ENCODE measurements around the gene HILPDA.
"Not testable (repeated sequence)": the region's sequence is repeated elsewhere in the genome, so short reads cannot be mapped to it uniquely, and the experiment has no call there.

HILPDA gene

DNA sequence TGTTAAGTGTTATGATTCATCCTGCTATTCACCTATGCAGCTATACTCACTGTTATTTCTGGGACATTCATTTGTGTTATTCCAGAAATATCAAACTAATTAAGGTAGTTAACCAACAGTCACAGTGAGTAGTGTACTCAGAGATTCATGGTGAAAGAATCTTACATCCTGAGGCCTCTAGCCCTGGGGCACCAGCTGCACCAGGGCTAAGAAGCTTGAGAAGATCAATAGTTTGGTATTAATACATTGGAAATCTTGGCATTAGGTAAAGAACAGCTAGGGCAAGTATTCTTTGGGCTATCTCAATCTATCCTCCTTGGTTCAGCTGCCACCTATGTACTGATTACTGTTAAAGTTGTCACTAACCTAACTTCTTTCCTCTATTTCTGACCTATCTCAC, 11.2 kb downstream of the HILPDA start:
- not testable (repeated sequence) for DNase-seq

DNA sequence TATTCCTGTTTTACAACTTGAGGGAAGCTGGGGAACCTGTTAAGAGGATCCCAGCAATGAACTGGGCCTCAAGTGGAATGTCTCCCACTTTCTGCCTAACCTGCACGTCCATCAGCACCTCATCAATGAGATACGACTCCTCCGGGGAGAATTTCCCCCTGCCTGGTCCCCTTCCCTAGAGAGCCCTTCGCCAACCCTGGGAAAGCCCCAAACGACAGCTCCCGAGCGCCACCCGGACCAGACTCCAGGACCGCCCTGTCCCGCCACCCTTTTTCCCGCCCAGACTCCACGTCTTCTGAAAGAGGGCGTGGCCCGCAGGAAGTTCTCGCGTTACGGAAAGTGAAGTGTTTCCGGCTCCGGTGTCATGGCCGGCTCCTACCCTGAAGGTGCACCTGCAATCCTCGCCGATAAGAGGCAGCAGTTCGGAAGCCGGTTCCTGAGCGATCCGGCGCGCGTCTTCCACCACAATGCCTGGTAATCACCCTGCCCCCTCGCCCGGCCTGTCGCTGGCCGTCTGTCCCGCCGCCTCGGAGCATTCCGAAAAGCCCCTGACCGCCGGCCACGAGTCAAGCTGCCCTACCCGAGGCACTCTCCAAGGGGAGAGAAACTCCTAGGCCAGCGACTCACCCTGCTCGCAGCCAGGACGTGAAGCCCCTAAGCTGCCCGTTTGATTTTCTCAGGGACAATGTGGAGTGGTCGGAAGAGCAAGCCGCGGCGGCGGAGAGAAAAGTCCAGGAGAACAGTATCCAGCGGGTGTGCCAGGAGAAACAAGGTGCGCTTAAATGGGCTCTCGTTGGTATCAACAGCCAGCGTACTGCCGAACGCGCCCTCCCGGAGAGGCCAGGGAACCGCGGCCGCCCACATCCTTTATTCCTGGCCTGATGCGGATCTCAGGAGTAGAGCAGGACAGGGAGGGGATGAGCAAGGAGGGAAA, 21.0 kb downstream of the HILPDA start, which contains the start of gene METTL2B:
Gene METTL2B (plus strand): TSS at position 347 of the 934 bp plus-strand sequence. CDS start 18 bp downstream, at position 365.
- DNase-seq: peak; percentile 95

- DNase-seq: not testable (repeated sequence)
Observed at GRCh38 chr7:128477336-128477690, 21.6 kb downstream of the HILPDA start.

GRCh38 chr7:128479082-128479481, 23.4 kb downstream of the HILPDA start:
- DNase-seq: not testable (repeated sequence)

- DNase-seq: not testable (repeated sequence)
Observed at GRCh38 chr7:128488134-128488533, 32.5 kb downstream of the HILPDA start.

DNA sequence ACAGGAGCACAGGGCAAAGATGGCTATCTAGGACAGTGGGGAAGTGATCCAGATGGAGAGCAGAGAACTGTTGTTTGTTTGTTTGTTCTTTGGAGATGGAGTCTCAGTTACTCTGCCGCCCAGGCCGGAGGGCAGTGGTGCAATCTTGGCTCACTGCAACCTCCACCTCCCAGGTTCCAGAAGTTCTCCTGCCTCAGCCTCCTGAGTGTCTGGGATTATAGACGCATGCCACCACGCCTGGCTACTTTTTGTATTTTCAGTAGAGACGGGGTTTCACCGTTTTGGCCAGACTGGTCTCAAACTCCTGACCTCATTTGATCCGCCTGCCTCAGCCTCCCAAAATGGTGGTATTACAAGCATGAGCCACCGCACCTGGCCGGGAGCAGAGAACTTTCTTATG, 41.7 kb downstream of the HILPDA start:
- no peak for DNase-seq

- not testable (repeated sequence) for DNase-seq
Observed at GRCh38 chr7:128505416-128505815, 49.7 kb downstream of the HILPDA start.

DNA sequence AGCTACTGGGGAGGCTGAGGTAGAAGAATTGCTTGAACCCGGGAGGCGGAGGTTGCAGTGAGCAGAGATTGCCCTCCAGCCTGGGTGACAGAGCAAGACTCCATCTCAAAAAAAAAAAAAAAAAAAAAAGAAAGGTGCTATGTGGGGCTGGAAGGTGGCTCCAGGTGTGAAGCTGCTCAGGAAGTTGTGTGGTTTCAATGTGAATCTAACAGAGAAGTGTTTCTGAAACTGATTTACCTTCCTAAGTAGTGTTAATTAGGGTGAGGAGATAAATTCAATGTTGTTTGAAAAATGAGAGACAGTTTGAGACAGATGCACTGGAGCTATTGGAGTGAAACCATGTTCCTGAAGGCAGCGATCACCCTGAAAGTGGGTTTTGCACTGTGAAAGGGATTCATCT, 51.1 kb downstream of the HILPDA start:
- DNase-seq: not testable (repeated sequence)

- DNase-seq: not testable (repeated sequence)
Observed at GRCh38 chr7:128507321-128507993, 51.8 kb downstream of the HILPDA start.

Data from COR-L47 (cell line).